Fibroblast of pulmonary artery (primary cell): ENCODE results near the gene VEGFA.

Source experiments
- DNase-seq: peaks from one replicate; pipeline ENCODE4 v3.0.0-alpha.2; 2010; ENCODE audit warnings: low read depth
- H3K4me3 ChIP-seq: replicated peaks from 2 replicates; pipeline ENCODE4 v1.5.1; 2011; ENCODE audit warnings: low read depth, mild to moderate bottlenecking, control low read depth, low read length, moderate library complexity
- TF ChIP-seq, protein P1 (sequence below): IDR thresholded peaks from 2 replicates; pipeline ENCODE4 v1.5.1; 2011; ENCODE audit warnings: mild to moderate bottlenecking, control low read depth, low read length, inconsistent platforms; ENCODE audit errors: missing control alignments

Gene VEGFA

DNA sequence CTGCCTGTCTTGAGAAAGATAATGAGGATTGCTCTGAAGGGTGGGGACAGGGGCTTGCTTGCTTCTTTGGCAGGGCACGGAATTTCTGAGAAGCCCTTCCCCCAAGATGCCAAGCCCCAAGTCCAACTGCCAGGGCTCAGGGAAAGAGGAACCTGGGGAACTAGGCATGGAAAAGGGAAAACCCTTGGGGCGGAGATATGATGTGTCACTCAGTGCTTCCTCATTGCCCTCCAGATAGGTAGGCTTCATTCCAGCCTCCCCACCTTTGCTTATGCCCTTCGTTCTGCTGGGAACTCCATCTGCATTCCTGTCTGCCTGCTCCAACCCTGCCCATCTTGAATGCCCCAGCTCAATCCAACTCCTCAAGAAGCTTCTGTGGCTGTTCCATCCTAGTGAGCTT lies 61.2 kb downstream of the VEGFA start:
- H3K4me3 ChIP-seq: no peak overlapping the region
- TF ChIP-seq, protein P1, sequence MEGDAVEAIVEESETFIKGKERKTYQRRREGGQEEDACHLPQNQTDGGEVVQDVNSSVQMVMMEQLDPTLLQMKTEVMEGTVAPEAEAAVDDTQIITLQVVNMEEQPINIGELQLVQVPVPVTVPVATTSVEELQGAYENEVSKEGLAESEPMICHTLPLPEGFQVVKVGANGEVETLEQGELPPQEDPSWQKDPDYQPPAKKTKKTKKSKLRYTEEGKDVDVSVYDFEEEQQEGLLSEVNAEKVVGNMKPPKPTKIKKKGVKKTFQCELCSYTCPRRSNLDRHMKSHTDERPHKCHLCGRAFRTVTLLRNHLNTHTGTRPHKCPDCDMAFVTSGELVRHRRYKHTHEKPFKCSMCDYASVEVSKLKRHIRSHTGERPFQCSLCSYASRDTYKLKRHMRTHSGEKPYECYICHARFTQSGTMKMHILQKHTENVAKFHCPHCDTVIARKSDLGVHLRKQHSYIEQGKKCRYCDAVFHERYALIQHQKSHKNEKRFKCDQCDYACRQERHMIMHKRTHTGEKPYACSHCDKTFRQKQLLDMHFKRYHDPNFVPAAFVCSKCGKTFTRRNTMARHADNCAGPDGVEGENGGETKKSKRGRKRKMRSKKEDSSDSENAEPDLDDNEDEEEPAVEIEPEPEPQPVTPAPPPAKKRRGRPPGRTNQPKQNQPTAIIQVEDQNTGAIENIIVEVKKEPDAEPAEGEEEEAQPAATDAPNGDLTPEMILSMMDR: no peak
- no peak for DNase-seq

DNA sequence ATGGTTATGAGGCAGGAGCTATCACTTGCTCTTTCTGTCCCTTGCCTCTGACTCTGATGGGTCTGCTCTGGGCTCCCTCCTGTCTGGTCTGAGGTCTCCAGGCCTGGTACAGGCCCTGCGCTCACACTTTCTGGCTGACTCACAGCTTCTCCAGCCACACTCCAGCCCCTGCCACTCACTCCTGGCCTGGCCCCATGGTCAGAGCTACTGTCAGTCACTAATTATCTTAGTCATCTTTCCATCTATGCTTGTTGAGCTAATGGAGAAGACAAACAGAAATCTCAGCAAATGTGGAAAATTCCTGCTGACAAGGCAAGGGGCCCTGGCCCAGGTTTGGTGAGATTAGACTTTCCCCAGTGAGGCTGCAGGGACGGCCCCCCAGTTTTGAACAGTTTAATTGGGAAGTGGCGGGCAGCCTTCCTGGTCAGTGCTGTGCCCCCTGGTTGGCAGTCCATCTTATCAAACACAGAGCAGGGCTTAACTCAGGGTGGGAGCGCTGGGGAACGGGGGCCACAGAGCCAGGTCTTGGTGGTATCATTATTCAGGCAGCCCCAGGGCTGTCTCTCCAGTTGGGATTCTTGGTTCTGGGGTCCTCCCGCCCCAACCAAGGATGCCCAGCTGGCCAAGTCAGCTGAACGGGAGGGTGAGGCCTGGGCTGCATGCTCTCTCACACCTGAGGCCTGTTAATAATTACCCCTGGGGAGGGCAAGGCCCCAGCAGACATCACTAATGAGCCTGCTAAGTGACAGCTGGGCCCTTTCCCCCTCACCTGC lies 63.4 kb downstream of the VEGFA start:
- no peak for DNase-seq
- TF ChIP-seq, protein P1: no peak
- no peak overlapping the region for H3K4me3 ChIP-seq

DNA sequence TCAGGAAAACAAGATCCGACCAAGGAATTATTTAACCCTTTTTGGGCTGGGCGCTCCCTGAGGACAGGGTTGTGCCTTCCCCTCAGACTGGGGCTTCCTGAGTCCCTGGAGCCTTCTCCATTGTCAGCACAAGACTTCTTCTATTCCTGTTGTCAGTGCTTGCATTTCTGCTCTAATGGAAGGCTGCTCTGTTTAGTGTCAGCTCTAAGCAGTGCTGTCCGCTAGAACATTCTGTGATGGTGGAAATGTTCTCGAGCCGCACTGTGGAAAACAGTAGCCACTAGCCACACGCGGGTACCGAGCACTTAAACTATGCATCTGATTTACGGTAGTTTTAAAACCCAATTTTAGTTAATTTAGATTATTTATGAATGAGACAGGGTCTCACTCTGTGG lies 64.0 kb downstream of the VEGFA start:
- no peak for DNase-seq
- TF ChIP-seq, protein P1: no peak
- no peak overlapping the region for H3K4me3 ChIP-seq

DNA sequence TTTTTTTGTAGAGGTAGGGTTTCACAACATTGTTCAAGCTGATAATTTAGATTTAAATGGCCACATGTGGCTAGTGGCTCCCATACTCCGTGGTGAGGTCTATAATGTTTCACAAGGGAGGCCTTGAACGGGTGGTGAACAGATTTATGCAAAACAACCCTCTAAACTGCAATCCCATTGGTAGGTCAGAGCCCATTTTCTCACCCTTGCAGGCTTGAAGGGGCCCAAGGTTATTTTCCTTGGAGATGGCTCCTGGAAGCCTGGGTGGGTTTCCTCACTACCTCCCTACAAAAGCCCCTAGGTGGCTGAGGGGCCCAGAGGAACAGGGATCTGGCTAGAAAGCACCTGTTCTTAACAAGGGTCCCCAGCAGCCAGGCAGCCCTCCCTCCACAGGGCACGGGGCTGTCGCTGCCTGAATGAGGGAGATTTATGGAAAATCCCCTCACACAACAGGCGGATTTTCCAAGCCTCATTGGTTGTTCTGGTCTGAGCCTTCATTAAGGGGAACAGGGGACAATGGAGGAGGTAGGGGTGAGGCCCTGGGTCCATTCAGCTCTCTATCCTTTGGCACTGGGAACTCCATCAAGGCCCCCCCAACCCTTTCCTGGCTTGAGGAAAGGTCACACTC lies 64.6 kb downstream of the VEGFA start:
- TF ChIP-seq, protein P1: no peak
- no peak overlapping the region for H3K4me3 ChIP-seq
- DNase-seq: no peak

DNA sequence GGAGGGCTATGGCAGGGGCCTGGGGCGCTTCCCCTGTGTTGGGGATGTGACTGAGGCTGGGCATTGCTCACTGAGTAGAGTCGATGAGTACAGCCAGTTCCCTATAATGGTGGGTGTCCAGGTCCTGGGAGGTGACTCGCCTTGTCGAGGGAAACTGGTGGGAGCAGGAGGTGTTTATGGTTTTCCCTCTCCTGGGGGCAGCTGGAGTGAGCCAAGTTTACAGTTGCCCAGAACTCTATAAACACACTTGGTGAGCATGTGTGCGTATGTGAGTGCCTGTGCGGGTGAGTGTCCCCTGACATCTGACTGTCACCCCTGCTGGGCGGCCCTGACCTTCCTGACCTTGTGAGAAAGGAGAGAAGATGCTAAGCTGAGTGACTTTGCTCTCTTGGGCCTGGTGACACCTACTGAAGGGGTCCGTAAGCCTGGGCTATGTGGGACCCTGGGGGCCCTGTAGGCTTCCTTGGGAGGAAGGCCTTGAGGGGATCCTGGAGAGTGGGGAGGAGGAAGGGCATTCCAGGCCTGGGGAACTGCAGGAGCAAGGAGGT lies 65.9 kb downstream of the VEGFA start:
- TF ChIP-seq, protein P1: no peak
- no peak overlapping the region for H3K4me3 ChIP-seq
- no peak for DNase-seq
